Stimulated activated CD4-positive, alpha-beta T cell treated with anti-CD3 and anti-CD28 coated beads, Interleukin-1b, Interleukin-23, amount 100 ng/mL, for 1 hour (primary cell): Measurements from ENCODE around the gene ESYT1.
"Not testable (repeated sequence)": the region's sequence is repeated elsewhere in the genome, so short reads cannot be mapped to it uniquely, and the experiment has no call there.

ENCODE experiments used
- DNase-seq, 2 donors: peaks; one replicate each; pipeline ENCODE4 v3.0.0-alpha.2; 2020; ENCODE audit warnings: low read depth in 2 of 2

Gene ESYT1

GRCh38 chr12:56104109-56104814 lies 23.8 kb upstream of the ESYT1 start, which contains the start of gene PA2G4:
Gene PA2G4, plus strand, starts transcription at chr12:56104559. Its CDS starts 179 bp downstream, at chr12:56104738.
- peak; percentile 90 to 95 for DNase-seq

- DNase-seq, result no peak
Observed at GRCh38 chr12:56104815-56105608, 23.1 kb upstream of the ESYT1 start.

- no peak for DNase-seq
Observed at GRCh38 chr12:56105609-56105902, 22.5 kb upstream of the ESYT1 start.

- DNase-seq, result no peak
Observed at GRCh38 chr12:56107242-56107641, 20.8 kb upstream of the ESYT1 start.

- no peak for DNase-seq
Observed at GRCh38 chr12:56110571-56110970, 17.5 kb upstream of the ESYT1 start.

- DNase-seq, result no peak
Observed at GRCh38 chr12:56114084-56114483, 14.0 kb upstream of the ESYT1 start.

- DNase-seq, result no peak
Observed at GRCh38 chr12:56115329-56115728, 12.7 kb upstream of the ESYT1 start.

GRCh38 chr12:56116267-56117081 lies 11.6 kb upstream of the ESYT1 start, which contains the start of gene RPL41:
Gene RPL41, plus strand, starts transcription at chr12:56116633.
- DNase-seq, result peak; percentile 85 to 96

GRCh38 chr12:56117082-56117706 lies 10.9 kb upstream of the ESYT1 start:
- not testable (repeated sequence) for DNase-seq

- DNase-seq, result peak; percentile 90 to 92
Observed at GRCh38 chr12:56117778-56118687, 10.0 kb upstream of the ESYT1 start, which contains the start of gene ZC3H10. Gene ZC3H10, plus strand, starts transcription at chr12:56118266. Its CDS starts 2,297 bp downstream, at chr12:56120563.

GRCh38 chr12:56118688-56119357 lies 9.2 kb upstream of the ESYT1 start:
- DNase-seq, result no peak

- no peak for DNase-seq
Observed at GRCh38 chr12:56119361-56119796, 8.7 kb upstream of the ESYT1 start.

GRCh38 chr12:56120158-56120846 lies 7.8 kb upstream of the ESYT1 start:
- no peak for DNase-seq

GRCh38 chr12:56121204-56121870 lies 6.7 kb upstream of the ESYT1 start:
- DNase-seq, result no peak

- no peak for DNase-seq
Observed at GRCh38 chr12:56122637-56123036, 5.4 kb upstream of the ESYT1 start.

- no peak for DNase-seq
Observed at GRCh38 chr12:56124133-56124532, 3.9 kb upstream of the ESYT1 start.

GRCh38 chr12:56126732-56127239 lies 1.3 kb upstream of the ESYT1 start:
- DNase-seq, result no peak

GRCh38 chr12:56127485-56127887 lies 581 bp upstream of the ESYT1 start:
- no peak for DNase-seq
